GM23338 (cell line): ENCODE data around the gene EIF3K. TPM values are rescaled to one million over a fixed set of nuclear protein-coding genes. Genes with fewer than 3 reads are reported as not detected.

Experiments
- ATAC-seq: fragments of 200-7000 bp; cut with Tn5 transposase; 3 replicates; pipeline ENCODE4 v1.9.1; 2020
- DNase-seq: peaks from one replicate; pipeline ENCODE4 v3.0.0-alpha.2; 2015; ENCODE audit warnings: low spot score
- H2AFZ ChIP-seq: fragments of 200-600 bp; sonication (generic); 2 replicates; pipeline ENCODE4 v1.8.0; 2016; ENCODE audit warnings: antibody characterized with exemption, mild to moderate bottlenecking, moderate library complexity
- H3F3A ChIP-seq: fragments of 200-600 bp; sonication (generic); replicated peaks from 2 replicates; pipeline ENCODE4 v1.8.0; 2017; ENCODE audit warnings: antibody characterized with exemption, mixed run types, low read depth
- H3K27ac ChIP-seq: fragments of 200-600 bp; sonication (generic); 2 replicates; pipeline ENCODE4 v1.6.1; 2016; ENCODE audit warnings: low read depth
- H3K27me3 ChIP-seq: fragments of 200-600 bp; sonication (generic); 2 replicates; pipeline ENCODE4 v1.8.0; 2016; ENCODE audit warnings: mild to moderate bottlenecking, mixed run types, moderate library complexity; ENCODE audit not compliant: insufficient read depth
- H3K36me3 ChIP-seq: fragments of 200-600 bp; sonication (generic); 2 replicates; pipeline ENCODE4 v1.8.0; 2016; ENCODE audit warnings: mild to moderate bottlenecking; ENCODE audit not compliant: insufficient read depth
- H3K4me1 ChIP-seq: fragments of 200-600 bp; sonication (generic); 2 replicates; pipeline ENCODE4 v1.8.0; 2016; ENCODE audit warnings: mild to moderate bottlenecking, moderate library complexity; ENCODE audit not compliant: insufficient read depth
- H3K4me2 ChIP-seq: fragments of 200-600 bp; sonication (generic); 2 replicates; pipeline ENCODE4 v1.7.1; 2017; ENCODE audit warnings: mixed run types
- H3K4me3 ChIP-seq: fragments of 200-600 bp; sonication (generic); 2 replicates; pipeline ENCODE4 v1.6.1; 2016; ENCODE audit warnings: mixed run types
- H3K79me2 ChIP-seq: fragments of 200-600 bp; sonication (generic); replicated peaks from 2 replicates; pipeline ENCODE4 v1.8.0; 2017; ENCODE audit warnings: mild to moderate bottlenecking; ENCODE audit not compliant: insufficient read depth
- H3K9me2 ChIP-seq: fragments of 200-600 bp; sonication (generic); 2 replicates; pipeline ENCODE4 v1.8.0; 2017; ENCODE audit not compliant: insufficient read depth
- H4K20me1 ChIP-seq: fragments of 200-600 bp; sonication (generic); replicated peaks from 2 replicates; pipeline ENCODE4 v1.8.0; 2017; ENCODE audit warnings: mild to moderate bottlenecking; ENCODE audit not compliant: insufficient read depth
- H3K27ac Mint-ChIP-seq: 2 replicates; pipeline ENCODE4 v1.8.0; 2020; ENCODE audit warnings: inconsistent platforms, mild to moderate bottlenecking, moderate library complexity, mixed read lengths
- H3K27me3 Mint-ChIP-seq: 3 replicates; pipeline ENCODE4 v1.8.0; 2022; ENCODE audit warnings: low read depth, mild to moderate bottlenecking, moderate library complexity, mixed read lengths, inconsistent platforms; ENCODE audit not compliant: insufficient read depth, poor library complexity
- H3K36me3 Mint-ChIP-seq: 3 replicates; pipeline ENCODE4 v1.8.0; 2021; ENCODE audit warnings: low read depth, mild to moderate bottlenecking, inconsistent platforms, moderate library complexity, mixed read lengths
- H3K4me1 Mint-ChIP-seq: 3 replicates; pipeline ENCODE4 v1.8.0; 2020; ENCODE audit warnings: mild to moderate bottlenecking, inconsistent platforms, mixed read lengths
- H3K4me3 Mint-ChIP-seq: 3 replicates; pipeline ENCODE4 v1.8.0; 2021; ENCODE audit warnings: moderate library complexity, mild to moderate bottlenecking, inconsistent platforms, mixed read lengths
- H3K9me3 Mint-ChIP-seq: 3 replicates; pipeline ENCODE4 v1.8.0; 2020; ENCODE audit warnings: moderate library complexity, mild to moderate bottlenecking, inconsistent platforms, mixed read lengths
- CREB1 ChIP-seq: fragments of 250-450 bp; sonication (Bioruptor Pico); IDR thresholded peaks from 2 replicates; pipeline ENCODE4 v1.5.0; 2020; ENCODE audit warnings: low read depth, mild to moderate bottlenecking, moderate library complexity
- POLR2AphosphoS5 ChIP-seq: IDR thresholded peaks from 2 replicates; pipeline ENCODE4 v1.6.1; 2016; ENCODE audit warnings: antibody characterized with exemption, low read depth
- STAT1 ChIP-seq: IDR thresholded peaks from one replicate; pipeline ENCODE4 v1.6.1; 2016; ENCODE audit warnings: antibody characterized with exemption; ENCODE audit not compliant: unreplicated experiment
- ZNF331 ChIP-seq: fragments of 250-450 bp; sonication (Bioruptor Pico); IDR thresholded peaks from 2 replicates; pipeline ENCODE4 v1.5.0; 2020; ENCODE audit warnings: low read depth, mild to moderate bottlenecking, moderate library complexity
- ZNF462 ChIP-seq: fragments of 250-450 bp; sonication (Bioruptor Pico); IDR thresholded peaks from 2 replicates; pipeline ENCODE4 v1.5.0; 2020; ENCODE audit warnings: mild to moderate bottlenecking, moderate library complexity
- polyA plus RNA-seq: library from polyadenylated mRNA; unstranded; fragments of >200 nt; fragmentation: Nextera tagmentation; extraction: Ambion mirVana; gene quantifications from 2 replicates; pipeline ENCODE4 v1.2.1, GENCODE V29; 2016
- total RNA-seq: library from RNA; depleted of rRNA; stranded (reverse); fragments of >200 nt; shearing (Covaris generic); gene quantifications from 2 replicates; pipeline ENCODE4 v1.2.3, GENCODE V29; 2014

EIF3K gene
- total and polyA plus RNA-seq, 2 experiments from 2014 or later = 226 to 509 TPM

- H3K27ac Mint-ChIP-seq = peak overlapping the region; percentile 98
- Histone ChIP-seq H3K27ac (peak overlapping the region; percentile 99), H3K4me3 (peak overlapping the region; percentile 31; the same call in 1 of the 2 replicates), H3K27me3 (no peaks in the 10 kb centered on the region), H4K20me1 (peaks cover 24% of the 10 kb centered on the region), H3K4me1 (peaks cover 88% of the 10 kb centered on the region), H3K79me2 (peaks cover 92% of the 10 kb centered on the region), H3F3A (peaks cover 17% of the 10 kb centered on the region), H3K4me2 (peak overlapping the region; percentile 72), H3K36me3 (no peaks in the 10 kb centered on the region; the same call in 1 of the 2 replicates), H2AFZ (no peak overlapping the region), H3K9me2 (no peaks in the 10 kb centered on the region)
- H3K9me3 Mint-ChIP-seq = no peaks in the 10 kb centered on the region
- no peak for ATAC-seq
- peaks cover 95% of the 10 kb centered on the region for H3K4me1 Mint-ChIP-seq
- no peak for DNase-seq
- peaks cover 31% of the 10 kb centered on the region for H3K27me3 Mint-ChIP-seq
- no peak for TF ChIP-seq CREB1
- no peak for TF ChIP-seq ZNF462 (CRISPR knock-in tag)
- TF ChIP-seq STAT1 = no peak
- TF ChIP-seq POLR2AphosphoS5 = no peak
- TF ChIP-seq ZNF331 (CRISPR knock-in tag) = no peak
- H3K36me3 Mint-ChIP-seq = peaks cover 27% of the 10 kb centered on the region
- peak overlapping the region; percentile 20; the same call in 2 of the 3 replicates for H3K4me3 Mint-ChIP-seq
These were observed 45.0 kb downstream of the EIF3K start for GRCh38 chr19:38663957-38664502.
